ENCODE measurements around the gene SYT12. TPM values are rescaled to one million over a fixed set of nuclear protein-coding genes. Genes with fewer than 3 reads are reported as not detected.

Gene SYT12
- total and polyA plus RNA-seq, 9 of the 15 experiments (the other 6 are each of a cell fraction or from before 2014, with no cell fraction given) = 0.03 to 0.11 (median 0.03) TPM; not detected in 4

DNA sequence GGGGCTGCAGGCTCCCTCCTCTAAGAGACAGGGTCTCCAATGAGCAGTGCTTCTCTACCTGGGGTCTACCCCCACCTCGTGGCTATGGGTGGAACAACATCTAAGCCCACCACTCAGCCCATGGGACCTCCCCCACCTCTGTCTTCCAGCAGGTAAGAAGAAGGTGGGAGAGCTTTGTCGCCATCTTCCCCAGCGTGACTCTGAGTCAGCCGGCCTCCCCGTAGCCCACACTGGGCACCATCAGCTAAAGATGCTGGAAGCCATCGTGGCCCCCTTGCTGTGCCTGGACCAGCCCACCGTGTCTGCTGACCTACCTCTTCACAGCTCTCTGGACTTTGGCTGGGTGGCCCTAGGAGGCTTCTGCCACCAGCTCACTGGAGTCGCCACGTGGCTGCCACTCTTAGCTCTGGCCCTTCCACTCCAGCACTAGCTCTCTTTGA lies 46.9 kb upstream of the SYT12 start (continued):
- TF ChIP-seq CBX2 (IDR thresholded peaks at IDR 0.05; ENCODE audit: insufficient read depth, low read length, poor library complexity, severe bottlenecking) (no peak), ZNF551 (CRISPR knock-in tag; IDR thresholded peaks at IDR 0.05) (no peak), SMARCB1 (IDR thresholded peaks at IDR 0.05; ENCODE audit: insufficient read length, low read depth) (no peak), TFAM (CRISPR knock-in tag; conservative IDR thresholded peaks at IDR 0.05) (no peak), HEY1 (CRISPR knock-in tag; IDR thresholded peaks at IDR 0.05; ENCODE audit: borderline replicate concordance) (no peak), SREBF2 (CRISPR knock-in tag; IDR thresholded peaks at IDR 0.05) (no peak), ZNF23 (CRISPR knock-in tag; IDR thresholded peaks at IDR 0.05) (no peak), ATF7 (IDR thresholded peaks at IDR 0.05) (0 out of 2 replicates have a peak, but pooled peaks have one; percentile 16), MAFK (IDR thresholded peaks at IDR 0.05; ENCODE audit: low read length) (no peak)
- TF ChIP-seq, protein P1, sequence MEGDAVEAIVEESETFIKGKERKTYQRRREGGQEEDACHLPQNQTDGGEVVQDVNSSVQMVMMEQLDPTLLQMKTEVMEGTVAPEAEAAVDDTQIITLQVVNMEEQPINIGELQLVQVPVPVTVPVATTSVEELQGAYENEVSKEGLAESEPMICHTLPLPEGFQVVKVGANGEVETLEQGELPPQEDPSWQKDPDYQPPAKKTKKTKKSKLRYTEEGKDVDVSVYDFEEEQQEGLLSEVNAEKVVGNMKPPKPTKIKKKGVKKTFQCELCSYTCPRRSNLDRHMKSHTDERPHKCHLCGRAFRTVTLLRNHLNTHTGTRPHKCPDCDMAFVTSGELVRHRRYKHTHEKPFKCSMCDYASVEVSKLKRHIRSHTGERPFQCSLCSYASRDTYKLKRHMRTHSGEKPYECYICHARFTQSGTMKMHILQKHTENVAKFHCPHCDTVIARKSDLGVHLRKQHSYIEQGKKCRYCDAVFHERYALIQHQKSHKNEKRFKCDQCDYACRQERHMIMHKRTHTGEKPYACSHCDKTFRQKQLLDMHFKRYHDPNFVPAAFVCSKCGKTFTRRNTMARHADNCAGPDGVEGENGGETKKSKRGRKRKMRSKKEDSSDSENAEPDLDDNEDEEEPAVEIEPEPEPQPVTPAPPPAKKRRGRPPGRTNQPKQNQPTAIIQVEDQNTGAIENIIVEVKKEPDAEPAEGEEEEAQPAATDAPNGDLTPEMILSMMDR (IDR thresholded peaks at IDR 0.05 in 2 of 3, conservative IDR thresholded peaks at IDR 0.05 in 1 of 3; ENCODE audit: insufficient read depth in 2 of 3, low read depth in 1 of 3, low read length in 3 of 3) = peak; percentile 73 to 94 (median 78)
- TF ChIP-seq, protein P2, sequence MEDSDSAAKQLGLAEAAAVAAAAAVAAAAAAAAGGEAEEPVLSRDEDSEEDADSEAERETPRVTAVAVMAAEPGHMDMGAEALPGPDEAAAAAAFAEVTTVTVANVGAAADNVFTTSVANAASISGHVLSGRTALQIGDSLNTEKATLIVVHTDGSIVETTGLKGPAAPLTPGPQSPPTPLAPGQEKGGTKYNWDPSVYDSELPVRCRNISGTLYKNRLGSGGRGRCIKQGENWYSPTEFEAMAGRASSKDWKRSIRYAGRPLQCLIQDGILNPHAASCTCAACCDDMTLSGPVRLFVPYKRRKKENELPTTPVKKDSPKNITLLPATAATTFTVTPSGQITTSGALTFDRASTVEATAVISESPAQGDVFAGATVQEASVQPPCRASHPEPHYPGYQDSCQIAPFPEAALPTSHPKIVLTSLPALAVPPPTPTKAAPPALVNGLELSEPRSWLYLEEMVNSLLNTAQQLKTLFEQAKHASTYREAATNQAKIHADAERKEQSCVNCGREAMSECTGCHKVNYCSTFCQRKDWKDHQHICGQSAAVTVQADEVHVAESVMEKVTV (CRISPR knock-in tag; IDR thresholded peaks at IDR 0.05) = peak; percentile 65
- TF ChIP-seq, protein P3, sequence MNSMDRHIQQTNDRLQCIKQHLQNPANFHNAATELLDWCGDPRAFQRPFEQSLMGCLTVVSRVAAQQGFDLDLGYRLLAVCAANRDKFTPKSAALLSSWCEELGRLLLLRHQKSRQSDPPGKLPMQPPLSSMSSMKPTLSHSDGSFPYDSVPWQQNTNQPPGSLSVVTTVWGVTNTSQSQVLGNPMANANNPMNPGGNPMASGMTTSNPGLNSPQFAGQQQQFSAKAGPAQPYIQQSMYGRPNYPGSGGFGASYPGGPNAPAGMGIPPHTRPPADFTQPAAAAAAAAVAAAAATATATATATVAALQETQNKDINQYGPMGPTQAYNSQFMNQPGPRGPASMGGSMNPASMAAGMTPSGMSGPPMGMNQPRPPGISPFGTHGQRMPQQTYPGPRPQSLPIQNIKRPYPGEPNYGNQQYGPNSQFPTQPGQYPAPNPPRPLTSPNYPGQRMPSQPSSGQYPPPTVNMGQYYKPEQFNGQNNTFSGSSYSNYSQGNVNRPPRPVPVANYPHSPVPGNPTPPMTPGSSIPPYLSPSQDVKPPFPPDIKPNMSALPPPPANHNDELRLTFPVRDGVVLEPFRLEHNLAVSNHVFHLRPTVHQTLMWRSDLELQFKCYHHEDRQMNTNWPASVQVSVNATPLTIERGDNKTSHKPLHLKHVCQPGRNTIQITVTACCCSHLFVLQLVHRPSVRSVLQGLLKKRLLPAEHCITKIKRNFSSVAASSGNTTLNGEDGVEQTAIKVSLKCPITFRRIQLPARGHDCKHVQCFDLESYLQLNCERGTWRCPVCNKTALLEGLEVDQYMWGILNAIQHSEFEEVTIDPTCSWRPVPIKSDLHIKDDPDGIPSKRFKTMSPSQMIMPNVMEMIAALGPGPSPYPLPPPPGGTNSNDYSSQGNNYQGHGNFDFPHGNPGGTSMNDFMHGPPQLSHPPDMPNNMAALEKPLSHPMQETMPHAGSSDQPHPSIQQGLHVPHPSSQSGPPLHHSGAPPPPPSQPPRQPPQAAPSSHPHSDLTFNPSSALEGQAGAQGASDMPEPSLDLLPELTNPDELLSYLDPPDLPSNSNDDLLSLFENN (IDR thresholded peaks at IDR 0.05; ENCODE audit: low read depth in 2 of 2, low read length in 2 of 2) = no peak

All from K562 (cell line).